WTC11 (cell line): ENCODE results near the gene ZBP1. TPM values are rescaled to one million over a fixed set of nuclear protein-coding genes. Genes with fewer than 3 reads are reported as not detected.

ENCODE experiments used
- ATAC-seq: fragments of 200-7000 bp; cut with Tn5 transposase; 2 replicates; pipeline ENCODE4 v1.10.0; 2021; ENCODE audit warnings: mild to moderate bottlenecking, moderate library complexity
- CTCF ChIA-PET: fragments of 300-600 bp; sonication (Branson Sonifier 250); formaldehyde crosslinking; loops from one replicate; lab custom pipeline; 2021; ENCODE audit warnings: antibody characterized with exemption; lab: Charles Lee
- POLR2A ChIA-PET: fragments of 350-600 bp; sonication (Branson Sonifier 250); formaldehyde crosslinking; loops from one replicate; lab custom pipeline; 2021; ENCODE audit warnings: antibody characterized with exemption; lab: Charles Lee
- DNase-seq: peaks from one replicate; pipeline ENCODE4 v3.0.0; 2021; ENCODE audit warnings: low spot score
- H3K27ac Mint-ChIP-seq: 2 replicates; pipeline ENCODE4 v1.8.0; 2021; ENCODE audit warnings: mixed read lengths
- H3K27me3 Mint-ChIP-seq: 2 replicates; pipeline ENCODE4 v1.8.0; 2021; ENCODE audit warnings: low read depth, mild to moderate bottlenecking, moderate library complexity, mixed read lengths
- H3K36me3 Mint-ChIP-seq: 2 replicates; pipeline ENCODE4 v1.8.0; 2021; ENCODE audit warnings: mixed read lengths
- H3K4me1 Mint-ChIP-seq: 2 replicates; pipeline ENCODE4 v1.8.0; 2022; ENCODE audit warnings: mixed read lengths
- H3K4me3 Mint-ChIP-seq: 2 replicates; pipeline ENCODE4 v1.8.0; 2021; ENCODE audit warnings: mild to moderate bottlenecking, moderate library complexity, mixed read lengths
- H3K9me3 Mint-ChIP-seq: 2 replicates; pipeline ENCODE4 v1.8.0; 2021; ENCODE audit warnings: mixed read lengths
- AFF4 ChIP-seq: sonication (generic); formaldehyde crosslinking; IDR thresholded peaks from 2 replicates; pipeline ENCODE4 v1.8.1; 2023; ENCODE audit warnings: mild to moderate bottlenecking, missing genetic modification reagents, borderline replicate concordance
- AR ChIP-seq: fragments of 250-450 bp; sonication (Bioruptor Pico); IDR thresholded peaks from 2 replicates; pipeline ENCODE4 v1.9.0; 2021; ENCODE audit warnings: mild to moderate bottlenecking
- FOXJ3 ChIP-seq: sonication (generic); formaldehyde crosslinking; IDR thresholded peaks from 2 replicates; pipeline ENCODE4 v1.9.0; 2021; ENCODE audit warnings: missing genetic modification reagents, mild to moderate bottlenecking, borderline replicate concordance
- GRHL2 ChIP-seq: fragments of 250-450 bp; sonication (Bioruptor Pico); IDR thresholded peaks from 2 replicates; pipeline ENCODE4 v1.8.0; 2022; ENCODE audit warnings: mild to moderate bottlenecking, moderate library complexity; ENCODE audit not compliant: insufficient replicate concordance, severe bottlenecking
- JAZF1 ChIP-seq: fragments of 250-450 bp; sonication (Bioruptor Pico); IDR thresholded peaks from 2 replicates; pipeline ENCODE4 v1.9.0; 2021; ENCODE audit warnings: moderate library complexity, mild to moderate bottlenecking, inconsistent platforms
- MAX ChIP-seq: sonication (generic); formaldehyde crosslinking; IDR thresholded peaks from 2 replicates; pipeline ENCODE4 v1.8.0; 2022; ENCODE audit warnings: mild to moderate bottlenecking, missing genetic modification reagents
- NFE2L1 ChIP-seq: sonication (generic); formaldehyde crosslinking; IDR thresholded peaks from 2 replicates; pipeline ENCODE4 v1.8.1; 2023; ENCODE audit warnings: missing genetic modification reagents
- PRRX2 ChIP-seq: fragments of 250-450 bp; sonication (Bioruptor Pico); IDR thresholded peaks from 2 replicates; pipeline ENCODE4 v1.8.0; 2021; ENCODE audit warnings: mild to moderate bottlenecking
- RORB ChIP-seq: fragments of 250-450 bp; sonication (Bioruptor Pico); IDR thresholded peaks from 2 replicates; pipeline ENCODE4 v1.9.0; 2021; ENCODE audit warnings: mild to moderate bottlenecking
- SP1 ChIP-seq: sonication (generic); formaldehyde crosslinking; conservative IDR thresholded peaks from 2 replicates; pipeline ENCODE4 v1.8.1; 2022; ENCODE audit warnings: missing genetic modification reagents
- TEAD1 ChIP-seq: sonication (generic); formaldehyde crosslinking; IDR thresholded peaks from 2 replicates; pipeline ENCODE4 v1.8.0; 2022; ENCODE audit warnings: mild to moderate bottlenecking, missing genetic modification reagents
- TP53 ChIP-seq: sonication (generic); formaldehyde crosslinking; IDR thresholded peaks from 2 replicates; pipeline ENCODE4 v1.8.1; 2023; ENCODE audit warnings: mild to moderate bottlenecking, missing genetic modification reagents
- ZNF121 ChIP-seq: sonication (generic); formaldehyde crosslinking; IDR thresholded peaks from 2 replicates; pipeline ENCODE4 v1.8.0; 2023; ENCODE audit warnings: missing genetic modification reagents
- ZNF423 ChIP-seq: fragments of 250-450 bp; sonication (Bioruptor Pico); IDR thresholded peaks from 2 replicates; pipeline ENCODE4 v2.1.2; 2022; ENCODE audit warnings: mild to moderate bottlenecking, moderate library complexity
- total RNA-seq: library from RNA; stranded (reverse); gene quantifications from 3 replicates; pipeline ENCODE4 v1.2.3, GENCODE V29; 2021
- TF ChIP-seq, protein P1 (sequence below): sonication (generic); formaldehyde crosslinking; IDR thresholded peaks from 2 replicates; pipeline ENCODE4 v1.8.1; 2022; ENCODE audit warnings: mild to moderate bottlenecking, moderate library complexity, missing genetic modification reagents
- TF ChIP-seq, protein P2 (sequence below): sonication (generic); formaldehyde crosslinking; IDR thresholded peaks from 2 replicates; pipeline ENCODE4 v1.8.1; 2022; ENCODE audit warnings: mild to moderate bottlenecking, missing genetic modification reagents, moderate library complexity, borderline replicate concordance
- TF ChIP-seq, protein P3 (sequence below): sonication (generic); formaldehyde crosslinking; IDR thresholded peaks from 2 replicates; pipeline ENCODE4 v1.8.1; 2023; ENCODE audit warnings: mild to moderate bottlenecking, moderate library complexity, missing genetic modification reagents
- TF ChIP-seq, protein P4 (sequence below): sonication (generic); formaldehyde crosslinking; IDR thresholded peaks from 2 replicates; pipeline ENCODE4 v1.8.0; 2023; ENCODE audit warnings: missing genetic modification reagents
- TF ChIP-seq, protein P5 (sequence below): fragments of 250-450 bp; sonication (Bioruptor Pico); IDR thresholded peaks from 2 replicates; pipeline ENCODE4 v2.1.2; 2022; ENCODE audit warnings: mild to moderate bottlenecking, moderate library complexity
- TF ChIP-seq, protein P6 (sequence below): fragments of 250-450 bp; sonication (Bioruptor Pico); IDR thresholded peaks from 2 replicates; pipeline ENCODE4 v1.8.0; 2021; ENCODE audit warnings: mild to moderate bottlenecking

The ZBP1 gene
- total RNA-seq, 1 experiment from 2014 or later: not detected

GRCh38 chr20:57564951-57565642, 55.1 kb downstream of the ZBP1 start (continued):
- TF ChIP-seq MAX (CRISPR knock-in tag) (no peak), TEAD1 (CRISPR knock-in tag) (no peak), NFE2L1 (CRISPR knock-in tag) (no peak), FOXJ3 (CRISPR knock-in tag) (no peak), ZNF423 (no peak), GRHL2 (CRISPR knock-in tag) (no peak), AR (CRISPR knock-in tag) (no peak)
- TF ChIP-seq, protein P1, sequence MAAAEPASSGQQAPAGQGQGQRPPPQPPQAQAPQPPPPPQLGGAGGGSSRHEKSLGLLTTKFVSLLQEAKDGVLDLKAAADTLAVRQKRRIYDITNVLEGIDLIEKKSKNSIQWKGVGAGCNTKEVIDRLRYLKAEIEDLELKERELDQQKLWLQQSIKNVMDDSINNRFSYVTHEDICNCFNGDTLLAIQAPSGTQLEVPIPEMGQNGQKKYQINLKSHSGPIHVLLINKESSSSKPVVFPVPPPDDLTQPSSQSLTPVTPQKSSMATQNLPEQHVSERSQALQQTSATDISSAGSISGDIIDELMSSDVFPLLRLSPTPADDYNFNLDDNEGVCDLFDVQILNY: no peak
- TF ChIP-seq, protein P2, sequence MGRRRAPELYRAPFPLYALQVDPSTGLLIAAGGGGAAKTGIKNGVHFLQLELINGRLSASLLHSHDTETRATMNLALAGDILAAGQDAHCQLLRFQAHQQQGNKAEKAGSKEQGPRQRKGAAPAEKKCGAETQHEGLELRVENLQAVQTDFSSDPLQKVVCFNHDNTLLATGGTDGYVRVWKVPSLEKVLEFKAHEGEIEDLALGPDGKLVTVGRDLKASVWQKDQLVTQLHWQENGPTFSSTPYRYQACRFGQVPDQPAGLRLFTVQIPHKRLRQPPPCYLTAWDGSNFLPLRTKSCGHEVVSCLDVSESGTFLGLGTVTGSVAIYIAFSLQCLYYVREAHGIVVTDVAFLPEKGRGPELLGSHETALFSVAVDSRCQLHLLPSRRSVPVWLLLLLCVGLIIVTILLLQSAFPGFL (CRISPR knock-in tag): no peak

- Mint-ChIP-seq H3K4me3 (no peak overlapping the region), H3K36me3 (no peaks in the 10 kb centered on the region), H3K27ac (no peak overlapping the region), H3K4me1 (peaks cover 6% of the 10 kb centered on the region), H3K27me3 (no peaks in the 10 kb centered on the region), H3K9me3 (no peaks in the 10 kb centered on the region)
- ATAC-seq (no peak), DNase-seq (no peak)
- ChIA-PET CTCF (interaction anchor here (1.2 kb wide), 1 partner anchor 9 kb away, joined by 4 read pairs; no protein-coding TSS in a partner anchor), POLR2A (no interaction called here)
- TF ChIP-seq, protein P3, sequence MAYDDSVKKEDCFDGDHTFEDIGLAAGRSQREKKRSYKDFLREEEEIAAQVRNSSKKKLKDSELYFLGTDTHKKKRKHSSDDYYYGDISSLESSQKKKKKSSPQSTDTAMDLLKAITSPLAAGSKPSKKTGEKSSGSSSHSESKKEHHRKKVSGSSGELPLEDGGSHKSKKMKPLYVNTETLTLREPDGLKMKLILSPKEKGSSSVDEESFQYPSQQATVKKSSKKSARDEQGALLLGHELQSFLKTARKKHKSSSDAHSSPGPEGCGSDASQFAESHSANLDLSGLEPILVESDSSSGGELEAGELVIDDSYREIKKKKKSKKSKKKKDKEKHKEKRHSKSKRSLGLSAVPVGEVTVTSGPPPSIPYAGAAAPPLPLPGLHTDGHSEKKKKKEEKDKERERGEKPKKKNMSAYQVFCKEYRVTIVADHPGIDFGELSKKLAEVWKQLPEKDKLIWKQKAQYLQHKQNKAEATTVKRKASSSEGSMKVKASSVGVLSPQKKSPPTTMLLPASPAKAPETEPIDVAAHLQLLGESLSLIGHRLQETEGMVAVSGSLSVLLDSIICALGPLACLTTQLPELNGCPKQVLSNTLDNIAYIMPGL (CRISPR knock-in tag): no peak
- TF ChIP-seq, protein P4, sequence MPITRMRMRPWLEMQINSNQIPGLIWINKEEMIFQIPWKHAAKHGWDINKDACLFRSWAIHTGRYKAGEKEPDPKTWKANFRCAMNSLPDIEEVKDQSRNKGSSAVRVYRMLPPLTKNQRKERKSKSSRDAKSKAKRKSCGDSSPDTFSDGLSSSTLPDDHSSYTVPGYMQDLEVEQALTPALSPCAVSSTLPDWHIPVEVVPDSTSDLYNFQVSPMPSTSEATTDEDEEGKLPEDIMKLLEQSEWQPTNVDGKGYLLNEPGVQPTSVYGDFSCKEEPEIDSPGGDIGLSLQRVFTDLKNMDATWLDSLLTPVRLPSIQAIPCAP (CRISPR knock-in tag): no peak
- no peak for TF ChIP-seq RORB (CRISPR knock-in tag)
- TF ChIP-seq, protein P5, sequence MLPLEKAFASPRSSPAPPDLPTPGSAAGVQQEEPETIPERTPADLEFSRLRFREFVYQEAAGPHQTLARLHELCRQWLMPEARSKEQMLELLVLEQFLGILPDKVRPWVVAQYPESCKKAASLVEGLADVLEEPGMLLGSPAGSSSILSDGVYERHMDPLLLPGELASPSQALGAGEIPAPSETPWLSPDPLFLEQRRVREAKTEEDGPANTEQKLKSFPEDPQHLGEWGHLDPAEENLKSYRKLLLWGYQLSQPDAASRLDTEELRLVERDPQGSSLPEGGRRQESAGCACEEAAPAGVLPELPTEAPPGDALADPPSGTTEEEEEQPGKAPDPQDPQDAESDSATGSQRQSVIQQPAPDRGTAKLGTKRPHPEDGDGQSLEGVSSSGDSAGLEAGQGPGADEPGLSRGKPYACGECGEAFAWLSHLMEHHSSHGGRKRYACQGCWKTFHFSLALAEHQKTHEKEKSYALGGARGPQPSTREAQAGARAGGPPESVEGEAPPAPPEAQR (CRISPR knock-in tag): no peak
- no peak for TF ChIP-seq JAZF1 (CRISPR knock-in tag)
- TF ChIP-seq, protein P6, sequence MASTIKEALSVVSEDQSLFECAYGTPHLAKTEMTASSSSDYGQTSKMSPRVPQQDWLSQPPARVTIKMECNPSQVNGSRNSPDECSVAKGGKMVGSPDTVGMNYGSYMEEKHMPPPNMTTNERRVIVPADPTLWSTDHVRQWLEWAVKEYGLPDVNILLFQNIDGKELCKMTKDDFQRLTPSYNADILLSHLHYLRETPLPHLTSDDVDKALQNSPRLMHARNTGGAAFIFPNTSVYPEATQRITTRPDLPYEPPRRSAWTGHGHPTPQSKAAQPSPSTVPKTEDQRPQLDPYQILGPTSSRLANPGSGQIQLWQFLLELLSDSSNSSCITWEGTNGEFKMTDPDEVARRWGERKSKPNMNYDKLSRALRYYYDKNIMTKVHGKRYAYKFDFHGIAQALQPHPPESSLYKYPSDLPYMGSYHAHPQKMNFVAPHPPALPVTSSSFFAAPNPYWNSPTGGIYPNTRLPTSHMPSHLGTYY (CRISPR knock-in tag): no peak
- no peak for TF ChIP-seq AFF4
- no peak for TF ChIP-seq TP53 (CRISPR knock-in tag)
- TF ChIP-seq FOXJ3 (CRISPR knock-in tag): no peak
- TF ChIP-seq SP1 (CRISPR knock-in tag): no peak
- no peak for TF ChIP-seq PRRX2
- no peak for TF ChIP-seq ZNF121
- TF ChIP-seq MAX (CRISPR knock-in tag): no peak
These were observed 55.9 kb downstream of the ZBP1 start for GRCh38 chr20:57564180-57564802.
